H1 (cell line): ENCODE data around the gene SLC39A9. TPM values are rescaled to one million over a fixed set of nuclear protein-coding genes. Genes with fewer than 3 reads are reported as not detected.

Experiments
- CREB1 ChIP-seq: IDR thresholded peaks from 2 replicates; pipeline ENCODE4 v1.6.1; 2012; ENCODE audit warnings: inconsistent platforms
- SUZ12 ChIP-seq: fragments of 200-600 bp; sonication (generic); IDR thresholded peaks from 2 replicates; pipeline ENCODE4 v1.6.1; 2012; ENCODE audit warnings: mild to moderate bottlenecking, inconsistent platforms, low read length, moderate library complexity, mixed read lengths
- TAF7 ChIP-seq: optimal IDR thresholded peaks from 2 replicates; pipeline ENCODE3; 2011; ENCODE audit warnings: low read depth, mild to moderate bottlenecking, inconsistent platforms, low read length, moderate library complexity, borderline replicate concordance
- polyA plus RNA-seq, 7 experiments: library from polyadenylated mRNA; depleted of rRNA in 3 of 7; stranded (reverse) in 5 of 7; unstranded in 2 of 7; fragments of >200 nt in 5 of 7; fragments of 200-250 nt in 2 of 7; gene quantifications; 1 replicate in 5 of 7; 2 replicates in 1 of 7; 4 replicates in 1 of 7; pipeline versions ENCODE4 v1.2.1 to v1.2.3, GENCODE V29; 2011 to 2013; ENCODE audit warnings: missing spikeins in 2 of 7, mixed read lengths in 2 of 7
- total RNA-seq: library from RNA; stranded (reverse); fragmentation: NEBNext Ultra II Directional; extraction: Animal tissue kit (Norgen Biotek cat#: 25700); gene quantifications from 2 replicates; pipeline ENCODE4 v1.2.1, GENCODE V29; 2021
- TF ChIP-seq, protein P1 (sequence below): IDR thresholded peaks from 2 replicates; pipeline ENCODE4 v1.6.1; 2012; ENCODE audit warnings: inconsistent platforms

The SLC39A9 gene
- total and polyA plus RNA-seq, 2 of the 8 experiments (the other 6 are each of a cell fraction or from before 2014, with no cell fraction given): 31.0 to 44.2 TPM

- no peak for TF ChIP-seq SUZ12
- TF ChIP-seq TAF7: no peak
- TF ChIP-seq, protein P1, sequence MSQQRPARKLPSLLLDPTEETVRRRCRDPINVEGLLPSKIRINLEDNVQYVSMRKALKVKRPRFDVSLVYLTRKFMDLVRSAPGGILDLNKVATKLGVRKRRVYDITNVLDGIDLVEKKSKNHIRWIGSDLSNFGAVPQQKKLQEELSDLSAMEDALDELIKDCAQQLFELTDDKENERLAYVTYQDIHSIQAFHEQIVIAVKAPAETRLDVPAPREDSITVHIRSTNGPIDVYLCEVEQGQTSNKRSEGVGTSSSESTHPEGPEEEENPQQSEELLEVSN: no peak
- no peak for TF ChIP-seq CREB1
These were observed 50.7 kb downstream of the SLC39A9 start (continued) for GRCh38 chr14:69449216-69449615.
